CD14-positive monocyte (primary cell): ENCODE measurements around the gene DIPK1A. TPM values are rescaled to one million over a fixed set of nuclear protein-coding genes. Genes with fewer than 3 reads are reported as not detected.
A peak's percentile ranks its signal among the peaks of the same experiment; 100 is the strongest.

Experiments used
- DNase-seq, 3 donors: peaks; one replicate each; pipeline ENCODE4 v3.0.0-alpha.2; 2011 to 2022
- H2AFZ ChIP-seq: 2 replicates; pipeline ENCODE4 v1.6.0; 2012; ENCODE audit warnings: mild to moderate bottlenecking, low read depth, low read length, inconsistent platforms; ENCODE audit not compliant: insufficient read depth, poor library complexity, severe bottlenecking
- H3K27ac ChIP-seq, 2 donors: 1 replicate in 1 of 2; 2 replicates in 1 of 2; pipeline ENCODE4 v1.5.1; 2012 to 2013; ENCODE audit warnings: low read length in 2 of 2, control low read depth in 1 of 2, inconsistent platforms in 1 of 2, low read depth in 1 of 2, mild to moderate bottlenecking in 1 of 2
- H3K27me3 ChIP-seq, 2 donors: one replicate each; pipeline versions ENCODE4 v1.6.0 to v1.6.1; 2011 to 2013; ENCODE audit warnings: low read length in 2 of 2; ENCODE audit not compliant: control insufficient read depth in 2 of 2, insufficient read depth in 2 of 2
- H3K36me3 ChIP-seq, 2 donors: replicated peaks in 1 of 2; 1 replicate in 1 of 2; 2 replicates in 1 of 2; pipeline versions ENCODE4 v1.5.1 to v1.6.1; 2012 to 2013; ENCODE audit warnings: low read length in 2 of 2, control low read depth in 1 of 2, inconsistent platforms in 1 of 2, mild to moderate bottlenecking in 1 of 2; ENCODE audit not compliant: insufficient read depth in 2 of 2, control insufficient read depth in 1 of 2
- H3K4me1 ChIP-seq, 2 donors: 1 replicate in 1 of 2; 2 replicates in 1 of 2; pipeline versions ENCODE4 v1.5.1 to v1.6.1; 2012 to 2013; ENCODE audit warnings: low read length in 2 of 2, control low read depth in 1 of 2, inconsistent platforms in 1 of 2, mild to moderate bottlenecking in 1 of 2, moderate library complexity in 1 of 2; ENCODE audit not compliant: insufficient read depth in 2 of 2, control insufficient read depth in 1 of 2
- H3K4me2 ChIP-seq: replicated peaks from 2 replicates; pipeline ENCODE3; 2012; ENCODE audit warnings: low read length, moderate library complexity, mild to moderate bottlenecking; ENCODE audit not compliant: poor library complexity, severe bottlenecking; ENCODE audit errors: extremely low read depth
- H3K4me3 ChIP-seq, 3 experiments: fragments of 200-600 bp in 1 of 3; sonication (generic) in 1 of 3; replicated peaks in 1 of 3; 1 replicate in 2 of 3; 2 replicates in 1 of 3; pipeline ENCODE4 v1.5.1; 2011 to 2013; ENCODE audit warnings: low read length in 3 of 3, mild to moderate bottlenecking in 3 of 3, control low read depth in 2 of 3, low read depth in 2 of 3, inconsistent platforms in 1 of 3, moderate library complexity in 1 of 3
- H3K79me2 ChIP-seq: 2 replicates; pipeline ENCODE4 v1.6.0; 2012; ENCODE audit warnings: mild to moderate bottlenecking, control low read depth, inconsistent platforms, low read length, moderate library complexity; ENCODE audit not compliant: insufficient read depth
- H3K9ac ChIP-seq: 2 replicates; pipeline ENCODE4 v1.6.0; 2017; ENCODE audit warnings: low read length, mild to moderate bottlenecking; ENCODE audit not compliant: insufficient read depth, poor library complexity, severe bottlenecking
- H3K9me3 ChIP-seq, 2 donors: replicated peaks in 1 of 2; 1 replicate in 1 of 2; 2 replicates in 1 of 2; pipeline versions ENCODE4 v1.5.1 to v1.6.1; 2012 to 2013; ENCODE audit warnings: low read length in 2 of 2, control low read depth in 1 of 2; ENCODE audit not compliant: control insufficient read depth in 1 of 2, insufficient read depth in 1 of 2
- H4K20me1 ChIP-seq: 2 replicates; pipeline ENCODE4 v1.6.0; 2012; ENCODE audit warnings: mild to moderate bottlenecking, low read length, control low read depth, moderate library complexity; ENCODE audit not compliant: insufficient read depth
- H3K27ac Mint-ChIP-seq, 7 donors: one replicate each; pipeline ENCODE4 v1.8.0; 2020; ENCODE audit warnings: mild to moderate bottlenecking in 7 of 7, mixed read lengths in 7 of 7, moderate library complexity in 6 of 7, inconsistent platforms in 2 of 7
- H3K27me3 Mint-ChIP-seq, 3 donors: one replicate each; pipeline ENCODE4 v1.8.0; 2021 to 2022; ENCODE audit warnings: low read depth in 3 of 3, mild to moderate bottlenecking in 3 of 3, mixed read lengths in 3 of 3, moderate library complexity in 3 of 3, inconsistent platforms in 1 of 3
- H3K36me3 Mint-ChIP-seq, 2 donors: one replicate each; pipeline ENCODE4 v1.8.0; 2020; ENCODE audit warnings: mixed read lengths in 2 of 2, inconsistent platforms in 1 of 2, mild to moderate bottlenecking in 1 of 2
- H3K4me1 Mint-ChIP-seq: one replicate; pipeline ENCODE4 v1.8.0; 2020; ENCODE audit warnings: mild to moderate bottlenecking, mixed read lengths
- H3K4me3 Mint-ChIP-seq, 2 donors: one replicate each; pipeline ENCODE4 v1.8.0; 2020; ENCODE audit warnings: mild to moderate bottlenecking in 2 of 2, mixed read lengths in 2 of 2, moderate library complexity in 1 of 2
- H3K9me3 Mint-ChIP-seq, 7 donors: one replicate each; pipeline ENCODE4 v1.8.0; 2020 to 2022; ENCODE audit warnings: mixed read lengths in 7 of 7, mild to moderate bottlenecking in 6 of 7, moderate library complexity in 6 of 7, inconsistent platforms in 2 of 7
- CTCF ChIP-seq: fragments of 200-600 bp; IDR thresholded peaks from one replicate; pipeline ENCODE4 v1.8.0; 2022; ENCODE audit warnings: antibody characterized with exemption, mild to moderate bottlenecking
- WGBS: methylation state at CpG from one replicate; pipeline ENCODE4 v1.1.5; 2013; ENCODE audit warnings: missing lambda C conversion rate; ENCODE audit not compliant: insufficient coverage; 5-methylcytosine and 5-hydroxymethylcytosine counted together
- intact Hi-C, 2 donors: fragments of 100-400 bp; cut with micrococcal nuclease; formaldehyde crosslinking; loops; one replicate each; pipeline versions ENCODE4 v1.15.0 to v1.15.1; 2023
- polyA plus RNA-seq, 3 donors: library from polyadenylated mRNA; depleted of rRNA in 1 of 3; unstranded in 2 of 3; stranded (reverse) in 1 of 3; fragments of 300-500 nt in 2 of 3; fragments of >200 nt in 1 of 3; fragmentation: Illumina TruSeq in 2 of 3; gene quantifications; 1 replicate in 2 of 3; 2 replicates in 1 of 3; pipeline ENCODE4 v1.2.3, GENCODE V29; 2012 to 2021

Gene DIPK1A
- polyA plus RNA-seq, 3 donors = 0.45 to 1.4 (median 0.83) TPM

GRCh38 chr1:92964316-92964715, 3.1 kb upstream of the DIPK1A start:
- intact Hi-C loops = no loop called here
- Mint-ChIP-seq H3K27me3 (peaks cover 3 to 6% (median 5%) of the 10 kb centered on the region in 3 donors), H3K9me3 (peaks cover 0 to 5% (median 0%) of the 10 kb centered on the region in 7 donors), H3K4me1 (peaks cover 27% of the 10 kb centered on the region), H3K27ac (no peak overlapping the region), H3K36me3 (no peaks in the 10 kb centered on the region), H3K4me3 (no peak overlapping the region)
- no peaks in the 10 kb centered on the region for H4K20me1 ChIP-seq
- H3K9me3 ChIP-seq = no peaks in the 10 kb centered on the region
- H2AFZ ChIP-seq = no peak overlapping the region
- H3K4me3 ChIP-seq = no peak overlapping the region
- peaks cover 35 to 46% of the 10 kb centered on the region in 2 donors for H3K4me1 ChIP-seq
- H3K27ac ChIP-seq = no peak overlapping the region
- DNase-seq = peak in 1 of 3 donors; percentile 20
- no peaks in the 10 kb centered on the region for H3K36me3 ChIP-seq
- no peak overlapping the region for H3K4me2 ChIP-seq
- H3K27me3 ChIP-seq = peaks cover 0 to 3% of the 10 kb centered on the region in 2 donors
- TF ChIP-seq CTCF = no peak
- H3K79me2 ChIP-seq = no peaks in the 10 kb centered on the region
- no peak overlapping the region for H3K9ac ChIP-seq

GRCh38 chr1:92961896-92962752, 862 bp upstream of the DIPK1A start:
- no peak for TF ChIP-seq CTCF

More at GRCh38 chr1:92961896-92962752, 862 bp upstream of the DIPK1A start:
- Histone ChIP-seq H3K4me3 (peak overlapping the region; percentile 63 to 93 (median 87)), H2AFZ (peak overlapping the region; percentile 95), H4K20me1 (no peaks in the 10 kb centered on the region), H3K79me2 (no peaks in the 10 kb centered on the region), H3K9ac (peak overlapping the region; percentile 74), H3K27me3 (peaks cover 0 to 3% of the 10 kb centered on the region in 2 donors), H3K36me3 (no peaks in the 10 kb centered on the region), H3K9me3 (no peaks in the 10 kb centered on the region), H3K4me1 (peaks cover 25 to 29% of the 10 kb centered on the region in 2 donors), H3K27ac (peak overlapping the region; percentile 21 to 73), H3K4me2 (peak overlapping the region; percentile 85)
- DNase-seq = peak; percentile 42 to 75 (median 60)
- intact Hi-C loops = no loop called here
- Mint-ChIP-seq H3K4me1 (peaks cover 16% of the 10 kb centered on the region), H3K36me3 (no peaks in the 10 kb centered on the region), H3K4me3 (peak overlapping the region; percentile 89 to 91), H3K27me3 (peaks cover 5 to 10% (median 6%) of the 10 kb centered on the region in 3 donors), H3K9me3 (peaks cover 0 to 5% (median 0%) of the 10 kb centered on the region in 7 donors), H3K27ac (peak overlapping the region in 6 of 7 donors; percentile 12 to 86 (median 67))
- 6% methylated on average over 16 of the region's 32 CpGs for WGBS
